D341Med (cell line): ENCODE data around the gene GLCE.
A peak's percentile ranks its signal among the peaks of the same experiment; 100 is the strongest.

ENCODE experiments used
- DNase-seq: peaks from one replicate; pipeline ENCODE4 v3.0.0; 2012; ENCODE audit warnings: low spot score

GLCE gene

DNA sequence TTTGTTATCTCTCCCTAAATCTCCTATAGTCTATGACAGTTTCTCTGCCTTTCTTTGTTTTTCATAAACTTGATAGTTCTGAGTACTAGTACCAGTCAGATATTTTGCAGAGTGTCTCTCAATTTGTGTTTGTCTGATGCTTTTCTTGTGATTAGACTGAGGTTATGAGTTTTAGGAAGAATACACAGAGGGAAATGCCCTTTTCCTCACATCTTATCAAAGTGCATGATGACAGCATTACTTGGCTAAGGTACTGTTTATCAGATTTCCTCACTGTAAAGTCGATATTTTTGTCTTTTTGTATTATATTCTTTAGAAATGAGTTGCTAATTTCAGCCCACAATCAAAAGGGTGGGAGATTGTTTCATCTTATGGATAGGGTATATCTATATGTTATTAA lies 45.6 kb downstream of the GLCE start:
- DNase-seq, result no peak

DNA sequence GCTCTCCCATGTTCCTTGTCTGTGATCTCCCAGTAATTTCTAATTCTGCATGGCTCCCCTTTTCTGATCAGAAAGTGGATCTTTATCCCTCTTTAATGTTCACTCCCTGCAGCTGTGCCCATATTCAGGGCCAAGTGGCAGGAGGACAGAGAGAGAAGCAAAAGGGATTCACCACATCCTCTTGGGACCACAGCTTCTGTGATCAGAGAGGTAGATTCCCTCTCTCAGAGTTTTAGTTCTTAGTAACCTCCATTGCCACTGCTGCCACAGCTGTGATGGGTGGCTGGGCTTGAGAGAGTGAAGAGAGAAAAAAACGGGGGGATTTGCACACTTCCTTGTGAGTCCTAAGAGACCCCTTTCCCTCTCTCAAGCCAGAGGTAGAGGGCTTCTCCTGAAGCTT lies 49.2 kb downstream of the GLCE start:
- DNase-seq, result peak; percentile 29

DNA sequence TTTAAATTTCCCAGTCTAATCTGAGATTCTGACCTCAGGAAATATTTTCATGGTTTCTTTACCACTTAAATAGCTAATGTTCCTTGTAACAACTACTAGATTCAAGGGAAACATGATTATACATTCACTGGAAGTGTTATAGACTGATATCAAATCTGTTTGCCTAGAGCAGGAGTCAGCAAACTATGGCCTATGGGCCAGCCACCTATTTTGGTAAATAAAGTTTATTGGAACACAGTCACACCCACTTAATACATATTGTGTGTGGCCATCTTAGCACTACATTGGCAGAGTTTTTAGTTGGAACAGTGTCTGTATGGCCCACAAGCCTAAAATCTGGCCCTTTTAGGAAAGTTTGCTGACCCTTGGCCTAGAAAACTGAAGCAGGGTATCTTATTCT lies 50.1 kb downstream of the GLCE start:
- DNase-seq, result no peak

- DNase-seq, result no peak
Measured at GRCh38 chr15:69213786-69214185, 53.4 kb downstream of the GLCE start.

- DNase-seq, result no peak
Measured at GRCh38 chr15:69215314-69216035, 55.0 kb downstream of the GLCE start.

DNA sequence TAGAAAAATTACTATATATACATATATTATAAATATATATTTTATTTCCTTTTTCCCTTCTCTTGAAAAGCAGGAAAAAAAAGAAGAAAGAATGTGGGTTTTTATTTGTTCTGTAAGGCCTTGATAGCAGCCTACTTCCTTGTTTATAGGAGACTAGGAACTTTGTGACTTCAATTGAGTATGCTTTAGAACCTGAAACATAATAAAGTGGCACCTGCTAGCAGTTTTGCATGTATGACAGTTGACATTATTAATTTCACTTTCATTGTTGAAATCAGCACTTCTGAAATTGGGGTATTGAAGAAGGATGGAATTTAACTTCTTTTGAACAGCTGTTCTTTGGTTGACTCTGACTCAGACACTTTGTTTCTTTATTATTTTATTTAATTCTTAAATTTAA lies 56.9 kb downstream of the GLCE start:
- DNase-seq, result no peak

DNA sequence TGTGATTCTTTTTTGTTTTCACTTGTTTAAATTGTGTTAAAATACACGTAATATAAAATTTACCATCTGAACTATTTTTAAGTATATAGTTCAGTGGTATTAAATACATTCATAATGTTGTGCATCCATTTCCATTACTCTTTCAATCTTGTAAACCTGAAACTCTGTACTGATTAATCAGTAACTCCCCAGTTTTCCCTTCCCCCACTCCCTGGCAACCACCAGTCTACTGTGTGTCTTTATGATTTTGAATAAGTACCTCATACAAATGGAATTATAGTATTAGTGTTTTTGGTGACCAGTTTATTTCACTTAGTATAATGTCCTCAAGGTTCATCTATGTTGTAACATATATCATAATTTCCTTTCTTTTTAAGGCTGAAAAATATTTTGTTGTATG lies 59.3 kb downstream of the GLCE start:
- no peak for DNase-seq

DNA sequence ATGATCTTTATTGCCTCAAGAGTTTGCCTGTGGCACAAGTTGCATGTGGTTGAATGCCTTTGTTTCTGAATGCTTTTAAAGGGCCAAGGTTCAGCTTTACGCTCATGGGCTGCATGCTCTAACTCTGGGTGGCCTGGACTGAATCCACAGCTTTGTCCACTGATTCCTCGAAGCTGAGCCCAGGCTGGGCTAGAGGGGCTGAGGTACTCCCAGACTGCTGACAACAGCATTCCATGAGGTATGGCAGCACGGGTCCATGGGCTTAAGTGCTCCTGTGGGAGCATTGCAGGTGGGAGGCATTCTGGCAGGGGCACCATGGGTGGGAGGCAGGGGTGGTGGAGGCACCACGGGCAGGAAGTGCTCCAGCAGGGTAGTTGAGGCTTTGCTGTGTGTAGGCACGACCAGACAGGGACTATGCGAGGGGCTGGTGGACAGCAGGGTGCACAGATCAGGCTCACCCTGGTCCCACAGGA lies 61.6 kb downstream of the GLCE start:
- no peak for DNase-seq

GRCh38 chr15:69223083-69223813 lies 62.8 kb downstream of the GLCE start:
- no peak for DNase-seq

- DNase-seq, result no peak
Measured at GRCh38 chr15:69224383-69224782, 63.9 kb downstream of the GLCE start.

GRCh38 chr15:69225355-69226022 lies 65.1 kb downstream of the GLCE start:
- DNase-seq, result peak; percentile 36

- DNase-seq, result no peak
Measured at GRCh38 chr15:69226023-69226355, 65.6 kb downstream of the GLCE start.

DNA sequence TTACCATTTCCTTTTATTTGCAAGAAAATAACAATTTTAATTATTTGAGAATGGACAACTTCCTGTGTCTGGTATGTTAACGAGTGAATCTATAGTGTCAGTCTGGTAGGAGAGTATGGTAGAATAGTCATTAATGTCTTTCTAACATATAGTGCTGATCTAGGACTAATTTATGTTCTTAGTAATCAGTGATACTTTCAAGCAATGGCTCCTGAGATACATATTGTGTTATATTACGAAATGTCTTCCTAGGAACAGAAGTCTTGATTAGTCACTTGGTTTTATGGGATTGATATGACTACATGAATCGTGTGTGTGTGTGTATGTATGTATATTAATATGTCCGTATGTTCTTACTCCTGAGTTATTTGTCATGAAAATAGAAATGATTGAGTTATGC lies 71.7 kb downstream of the GLCE start:
- no peak for DNase-seq

DNA sequence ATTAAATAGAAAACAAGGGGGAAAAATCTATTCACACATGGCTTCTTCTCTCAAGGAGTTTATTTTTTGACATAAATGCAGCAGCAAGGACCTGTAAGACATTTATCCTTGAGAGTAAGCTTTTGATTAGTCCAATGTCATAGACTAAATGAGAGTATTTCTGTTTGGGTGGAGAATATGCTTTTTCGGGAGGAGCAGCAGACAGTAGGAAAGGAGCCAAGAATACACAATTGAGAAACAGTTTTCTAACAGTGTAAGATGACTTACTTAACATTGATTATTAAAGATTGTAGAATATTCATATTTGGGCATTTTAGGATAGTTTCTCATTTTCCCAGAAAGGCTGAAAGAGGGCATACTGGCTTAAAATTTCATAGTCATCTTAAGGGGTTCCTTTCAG lies 72.3 kb downstream of the GLCE start:
- DNase-seq, result no peak

- no peak for DNase-seq
Measured at GRCh38 chr15:69234676-69235075, 74.2 kb downstream of the GLCE start.

DNA sequence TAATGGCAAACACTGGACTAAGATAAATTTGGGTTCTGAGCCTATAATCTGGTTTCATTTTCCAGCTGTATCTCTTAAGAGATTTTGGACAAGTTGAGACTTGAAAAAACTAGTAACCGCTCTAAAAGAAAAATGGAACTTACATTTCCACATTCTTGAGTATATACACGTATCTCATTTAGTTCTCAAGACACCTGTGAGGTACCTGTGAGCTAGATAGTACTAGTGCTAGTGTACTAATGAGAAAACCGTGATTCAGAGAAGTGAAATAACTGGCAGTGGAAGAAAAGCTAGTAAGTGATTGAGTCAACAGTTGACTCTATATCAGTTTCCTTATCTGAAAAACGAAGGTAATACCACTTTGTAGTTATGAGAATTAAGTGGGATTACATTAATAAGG lies 76.1 kb downstream of the GLCE start:
- no peak for DNase-seq

DNA sequence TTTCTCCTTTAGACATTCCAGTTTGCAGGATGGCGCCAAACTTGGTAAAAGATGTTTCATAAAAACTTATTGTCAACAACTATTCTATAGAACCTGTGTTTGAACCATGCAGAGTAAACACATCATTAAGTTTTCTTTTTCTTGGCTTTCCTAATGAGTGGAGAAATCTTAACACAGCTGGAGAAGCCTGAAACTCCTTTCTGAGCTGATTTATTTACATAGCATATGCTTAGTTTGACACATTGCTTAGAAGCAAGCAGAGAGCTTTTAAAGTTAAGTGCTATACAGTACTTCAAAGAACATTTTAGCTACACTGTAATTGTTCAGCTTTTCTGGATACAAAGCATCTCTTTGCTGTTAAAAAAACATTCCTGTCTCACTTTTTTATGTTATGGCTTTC lies 77.3 kb downstream of the GLCE start:
- no peak for DNase-seq

DNA sequence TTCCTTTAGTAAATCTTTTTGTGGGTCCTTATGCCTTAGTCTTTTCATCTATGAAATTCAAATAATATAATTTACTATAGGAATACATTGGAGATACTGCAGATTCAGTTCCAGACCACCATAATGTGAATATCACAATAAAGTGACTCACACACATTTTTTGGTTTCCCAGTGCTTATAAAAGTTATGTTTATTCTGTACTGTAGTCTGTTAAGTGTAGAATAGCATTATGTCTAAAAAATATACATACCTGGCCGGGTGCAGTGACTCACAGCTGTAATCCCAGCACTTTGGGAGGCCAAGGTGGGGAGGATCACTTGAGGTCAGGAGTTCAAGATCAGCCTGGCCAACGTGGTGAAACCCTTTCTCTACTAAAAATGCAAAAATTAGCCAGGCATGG lies 84.4 kb downstream of the GLCE start:
- DNase-seq, result no peak

DNA sequence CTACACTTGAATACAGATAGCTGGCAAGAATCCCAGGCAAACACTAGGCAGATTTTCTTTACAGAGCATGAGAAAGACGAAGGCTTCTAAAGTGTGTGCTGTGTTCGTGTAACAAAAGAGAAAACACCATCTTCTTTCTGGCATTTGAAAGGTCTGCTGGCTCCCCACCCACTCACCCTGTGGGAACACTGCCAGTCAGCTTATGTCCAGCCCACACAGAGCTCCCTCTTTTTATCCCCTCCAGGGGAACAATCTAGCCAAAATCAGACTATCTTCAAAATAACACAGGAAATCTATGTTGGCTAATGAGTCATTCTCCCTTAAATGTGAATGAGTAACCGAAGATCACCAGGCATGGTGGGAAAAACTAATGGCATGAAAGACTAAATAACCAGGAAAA lies 92.7 kb downstream of the GLCE start:
- no peak for DNase-seq

GRCh38 chr15:69265347-69265955 lies 105.0 kb downstream of the GLCE start:
- no peak for DNase-seq

GRCh38 chr15:69271217-69271616 lies 110.8 kb downstream of the GLCE start:
- DNase-seq, result no peak

- DNase-seq, result no peak
Measured at GRCh38 chr15:69272139-69272538, 111.7 kb downstream of the GLCE start.

GRCh38 chr15:69272891-69273290 lies 112.5 kb downstream of the GLCE start:
- no peak for DNase-seq
